ENCODE measurements around the gene TPCN2.

The TPCN2 gene

DNA sequence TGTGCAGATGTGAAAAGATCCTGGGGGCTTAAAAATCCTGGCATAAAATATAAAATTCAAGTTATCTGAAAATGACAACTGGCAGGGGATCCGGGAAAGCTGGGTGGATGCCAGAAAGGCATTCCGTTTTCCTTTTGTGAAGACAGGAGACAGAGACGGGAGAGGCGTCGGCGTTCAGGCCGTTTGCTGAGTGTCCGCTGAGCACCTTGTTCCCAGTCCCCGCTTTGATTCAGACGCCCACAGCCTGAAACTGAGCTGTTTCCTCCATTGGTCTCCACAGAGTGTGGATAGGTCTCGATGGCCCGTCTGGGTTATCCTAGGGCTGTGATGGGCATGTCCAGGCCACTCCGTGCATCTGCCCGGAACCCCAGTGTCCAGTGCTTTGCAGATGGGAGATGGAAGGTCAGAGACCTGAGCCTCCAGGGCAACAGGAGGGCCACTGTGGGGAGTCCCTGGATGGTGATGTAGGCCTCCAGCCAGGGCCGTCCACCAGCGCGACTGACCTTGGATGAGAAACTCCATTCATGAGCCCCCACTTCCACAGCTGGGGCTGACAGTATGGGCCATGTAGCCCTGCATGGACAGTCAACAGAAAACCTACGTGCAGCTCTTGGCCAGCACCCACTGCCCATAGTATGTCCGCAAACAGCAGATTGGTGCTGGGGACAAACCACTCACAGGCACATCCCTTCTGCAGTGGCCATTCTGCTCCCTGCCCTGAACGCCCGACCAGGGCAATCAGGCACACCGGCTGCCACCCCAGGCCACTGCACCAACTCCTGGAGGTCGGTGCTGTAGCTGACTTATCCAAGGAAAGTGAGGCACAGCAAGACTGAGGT is 47.3 kb upstream of the TPCN2 start:
- no peak for DNase-seq
- H3K27me3 ChIP-seq (ENCODE audit: insufficient read depth, low read depth, severe bottlenecking): no peaks in the 10 kb centered on the region
- H3K36me3 ChIP-seq: no peaks in the 10 kb centered on the region
- no peaks in the 10 kb centered on the region for H3K9me3 ChIP-seq (ENCODE audit: severe bottlenecking)
- no peak overlapping the region for H3K27ac ChIP-seq
- TF ChIP-seq, protein P1, sequence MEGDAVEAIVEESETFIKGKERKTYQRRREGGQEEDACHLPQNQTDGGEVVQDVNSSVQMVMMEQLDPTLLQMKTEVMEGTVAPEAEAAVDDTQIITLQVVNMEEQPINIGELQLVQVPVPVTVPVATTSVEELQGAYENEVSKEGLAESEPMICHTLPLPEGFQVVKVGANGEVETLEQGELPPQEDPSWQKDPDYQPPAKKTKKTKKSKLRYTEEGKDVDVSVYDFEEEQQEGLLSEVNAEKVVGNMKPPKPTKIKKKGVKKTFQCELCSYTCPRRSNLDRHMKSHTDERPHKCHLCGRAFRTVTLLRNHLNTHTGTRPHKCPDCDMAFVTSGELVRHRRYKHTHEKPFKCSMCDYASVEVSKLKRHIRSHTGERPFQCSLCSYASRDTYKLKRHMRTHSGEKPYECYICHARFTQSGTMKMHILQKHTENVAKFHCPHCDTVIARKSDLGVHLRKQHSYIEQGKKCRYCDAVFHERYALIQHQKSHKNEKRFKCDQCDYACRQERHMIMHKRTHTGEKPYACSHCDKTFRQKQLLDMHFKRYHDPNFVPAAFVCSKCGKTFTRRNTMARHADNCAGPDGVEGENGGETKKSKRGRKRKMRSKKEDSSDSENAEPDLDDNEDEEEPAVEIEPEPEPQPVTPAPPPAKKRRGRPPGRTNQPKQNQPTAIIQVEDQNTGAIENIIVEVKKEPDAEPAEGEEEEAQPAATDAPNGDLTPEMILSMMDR (IDR thresholded peaks at IDR 0.05; ENCODE audit: low read depth, low read length): no peak
- H3K4me3 ChIP-seq (ENCODE audit: low read depth, low read length): no peak overlapping the region

GRCh38 chr11:69002110-69002569 is 46.6 kb upstream of the TPCN2 start:
- no peak for DNase-seq
- TF ChIP-seq, protein P1 (IDR thresholded peaks at IDR 0.05; ENCODE audit: low read depth, low read length): no peak
- H3K4me3 ChIP-seq (ENCODE audit: low read depth, low read length): no peak overlapping the region
- no peaks in the 10 kb centered on the region for H3K27me3 ChIP-seq (ENCODE audit: insufficient read depth, low read depth, severe bottlenecking)
- H3K9me3 ChIP-seq (ENCODE audit: severe bottlenecking): no peaks in the 10 kb centered on the region
- H3K36me3 ChIP-seq: no peaks in the 10 kb centered on the region
- H3K27ac ChIP-seq: no peak overlapping the region

GRCh38 chr11:69002570-69003231 is 46.0 kb upstream of the TPCN2 start:
- no peaks in the 10 kb centered on the region for H3K9me3 ChIP-seq (ENCODE audit: severe bottlenecking)

GRCh38 chr11:69003301-69003865 is 45.3 kb upstream of the TPCN2 start:
- H3K27me3 ChIP-seq (ENCODE audit: insufficient read depth, low read depth, severe bottlenecking): no peaks in the 10 kb centered on the region
- DNase-seq: no peak
- TF ChIP-seq, protein P1 (IDR thresholded peaks at IDR 0.05; ENCODE audit: low read depth, low read length): no peak

More at GRCh38 chr11:69002570-69003231, 46.0 kb upstream of the TPCN2 start:
- no peak for DNase-seq
- no peak overlapping the region for H3K27ac ChIP-seq
- no peaks in the 10 kb centered on the region for H3K27me3 ChIP-seq (ENCODE audit: insufficient read depth, low read depth, severe bottlenecking)
- no peaks in the 10 kb centered on the region for H3K36me3 ChIP-seq
- no peak overlapping the region for H3K4me3 ChIP-seq (ENCODE audit: low read depth, low read length)
- TF ChIP-seq, protein P1 (IDR thresholded peaks at IDR 0.05; ENCODE audit: low read depth, low read length): no peak

GRCh38 chr11:69003866-69004367 is 44.8 kb upstream of the TPCN2 start:
- no peak for DNase-seq
- no peaks in the 10 kb centered on the region for H3K36me3 ChIP-seq
- H3K27me3 ChIP-seq (ENCODE audit: insufficient read depth, low read depth, severe bottlenecking): no peaks in the 10 kb centered on the region
- H3K4me3 ChIP-seq (ENCODE audit: low read depth, low read length): no peak overlapping the region
- H3K27ac ChIP-seq: no peak overlapping the region
- no peaks in the 10 kb centered on the region for H3K9me3 ChIP-seq (ENCODE audit: severe bottlenecking)
- TF ChIP-seq, protein P1 (IDR thresholded peaks at IDR 0.05; ENCODE audit: low read depth, low read length): no peak

More at GRCh38 chr11:69003301-69003865, 45.3 kb upstream of the TPCN2 start:
- no peaks in the 10 kb centered on the region for H3K9me3 ChIP-seq (ENCODE audit: severe bottlenecking)
- no peaks in the 10 kb centered on the region for H3K36me3 ChIP-seq
- H3K27ac ChIP-seq: no peak overlapping the region
- H3K4me3 ChIP-seq (ENCODE audit: low read depth, low read length): no peak overlapping the region
